Omental fat pad (tissue), 4 donors: Measurements from ENCODE around the gene METAP1D. TPM values are rescaled to one million over a fixed set of nuclear protein-coding genes. Genes with fewer than 3 reads are reported as not detected.

Experiments used
- ATAC-seq: fragments of 150-250 bp; one replicate; pipeline ENCODE4 v1.9.1; 2016; ENCODE audit warnings: mild to moderate bottlenecking, moderate library complexity; ENCODE audit not compliant: low FRiP score
- DNase-seq: peaks from one replicate; pipeline ENCODE4 v3.0.0-alpha.2; 2019; ENCODE audit warnings: low spot score
- total RNA-seq, 4 donors: library from RNA; depleted of rRNA; stranded (reverse); fragments of >200 nt; gene quantifications; one replicate each; pipeline ENCODE4 v1.1.0, GENCODE V29; 2016
- TF ChIP-seq, protein P1 (sequence below), 3 donors: fragments of 450-650 bp; IDR thresholded peaks; one replicate each; pipeline ENCODE4 v1.5.1; 2016 to 2017; ENCODE audit warnings: antibody characterized with exemption in 3 of 3, mild to moderate bottlenecking in 3 of 3, moderate library complexity in 2 of 3

Gene METAP1D
- total RNA-seq, 4 donors from 2014 or later = 5.4 to 9.6 (median 8.5) TPM

DNA sequence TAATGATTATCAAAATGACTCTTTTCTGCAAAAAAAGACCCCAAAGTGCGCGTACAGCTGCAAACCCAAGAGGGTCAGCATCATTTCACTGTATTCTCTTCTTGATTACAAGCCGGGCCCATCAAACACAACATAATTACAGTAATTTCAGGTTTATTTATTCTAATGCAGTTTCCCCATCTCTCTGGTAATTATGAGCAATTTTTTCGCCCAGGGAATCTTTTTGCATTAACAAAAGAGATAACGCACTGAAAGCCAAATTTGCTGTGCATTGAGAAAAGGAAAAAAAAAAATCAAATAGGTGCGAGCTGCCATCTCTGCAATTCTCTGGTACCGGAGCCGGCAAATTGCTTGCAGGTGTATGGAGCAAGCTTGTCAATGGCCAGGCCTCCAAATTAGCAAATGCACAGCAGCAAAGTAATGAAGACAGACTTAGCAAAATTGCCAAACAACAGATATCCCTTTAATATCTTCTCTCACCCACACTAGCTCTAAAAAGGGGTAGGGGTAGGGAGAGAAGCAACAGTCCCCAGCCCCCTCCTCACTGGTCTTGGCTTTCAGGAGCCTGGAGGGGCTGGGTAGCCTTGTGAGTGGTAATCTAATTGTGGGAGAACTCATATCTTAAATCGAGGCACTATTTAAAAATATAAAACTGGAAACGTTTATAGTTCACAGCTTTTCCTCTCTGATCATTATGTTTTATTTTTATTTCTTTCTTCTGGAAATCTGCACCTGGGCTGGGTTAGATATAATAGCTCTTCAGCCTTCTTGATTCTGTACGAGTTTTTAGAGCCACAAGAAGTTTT, 92.2 kb downstream of the METAP1D start:
- TF ChIP-seq, protein P1, sequence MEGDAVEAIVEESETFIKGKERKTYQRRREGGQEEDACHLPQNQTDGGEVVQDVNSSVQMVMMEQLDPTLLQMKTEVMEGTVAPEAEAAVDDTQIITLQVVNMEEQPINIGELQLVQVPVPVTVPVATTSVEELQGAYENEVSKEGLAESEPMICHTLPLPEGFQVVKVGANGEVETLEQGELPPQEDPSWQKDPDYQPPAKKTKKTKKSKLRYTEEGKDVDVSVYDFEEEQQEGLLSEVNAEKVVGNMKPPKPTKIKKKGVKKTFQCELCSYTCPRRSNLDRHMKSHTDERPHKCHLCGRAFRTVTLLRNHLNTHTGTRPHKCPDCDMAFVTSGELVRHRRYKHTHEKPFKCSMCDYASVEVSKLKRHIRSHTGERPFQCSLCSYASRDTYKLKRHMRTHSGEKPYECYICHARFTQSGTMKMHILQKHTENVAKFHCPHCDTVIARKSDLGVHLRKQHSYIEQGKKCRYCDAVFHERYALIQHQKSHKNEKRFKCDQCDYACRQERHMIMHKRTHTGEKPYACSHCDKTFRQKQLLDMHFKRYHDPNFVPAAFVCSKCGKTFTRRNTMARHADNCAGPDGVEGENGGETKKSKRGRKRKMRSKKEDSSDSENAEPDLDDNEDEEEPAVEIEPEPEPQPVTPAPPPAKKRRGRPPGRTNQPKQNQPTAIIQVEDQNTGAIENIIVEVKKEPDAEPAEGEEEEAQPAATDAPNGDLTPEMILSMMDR (IDR thresholded peaks at IDR 0.05) = no peak
- ATAC-seq (no peak), DNase-seq (no peak)

DNA sequence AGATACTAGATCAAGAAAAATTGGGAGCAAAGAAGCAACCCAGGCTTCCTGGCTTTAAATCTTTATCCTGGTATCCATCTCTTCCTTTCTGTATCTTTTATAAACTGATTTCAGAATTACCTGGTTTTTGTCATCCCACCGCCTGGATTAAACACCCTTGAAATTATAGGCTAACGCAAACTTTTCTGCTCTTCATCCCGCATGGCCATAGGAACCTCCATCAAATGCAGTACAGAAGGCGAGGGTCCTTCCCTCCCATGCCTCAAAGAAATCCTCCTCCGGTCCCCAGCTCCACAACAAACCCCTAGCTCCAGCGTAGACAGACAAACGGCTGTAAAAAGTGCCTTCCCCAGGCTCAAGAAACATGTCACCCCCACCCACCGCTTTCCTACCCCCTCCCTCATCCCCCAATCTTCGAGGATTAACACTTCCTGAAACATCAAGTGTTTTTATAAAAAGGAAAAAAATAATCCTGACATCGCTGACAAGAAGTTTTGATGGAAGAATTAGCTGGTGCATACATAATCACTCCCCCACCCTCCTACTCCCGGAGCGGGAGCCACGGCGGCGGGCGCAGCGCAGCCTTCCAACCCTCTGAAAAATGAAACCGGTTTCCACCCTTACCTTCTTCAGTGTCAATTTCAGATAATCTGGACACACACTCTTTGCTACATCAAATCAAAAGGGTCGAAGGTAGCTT, 93.1 kb downstream of the METAP1D start:
- DNase-seq = no peak
- no peak for ATAC-seq
- TF ChIP-seq, protein P1 (IDR thresholded peaks at IDR 0.05) = no peak

DNA sequence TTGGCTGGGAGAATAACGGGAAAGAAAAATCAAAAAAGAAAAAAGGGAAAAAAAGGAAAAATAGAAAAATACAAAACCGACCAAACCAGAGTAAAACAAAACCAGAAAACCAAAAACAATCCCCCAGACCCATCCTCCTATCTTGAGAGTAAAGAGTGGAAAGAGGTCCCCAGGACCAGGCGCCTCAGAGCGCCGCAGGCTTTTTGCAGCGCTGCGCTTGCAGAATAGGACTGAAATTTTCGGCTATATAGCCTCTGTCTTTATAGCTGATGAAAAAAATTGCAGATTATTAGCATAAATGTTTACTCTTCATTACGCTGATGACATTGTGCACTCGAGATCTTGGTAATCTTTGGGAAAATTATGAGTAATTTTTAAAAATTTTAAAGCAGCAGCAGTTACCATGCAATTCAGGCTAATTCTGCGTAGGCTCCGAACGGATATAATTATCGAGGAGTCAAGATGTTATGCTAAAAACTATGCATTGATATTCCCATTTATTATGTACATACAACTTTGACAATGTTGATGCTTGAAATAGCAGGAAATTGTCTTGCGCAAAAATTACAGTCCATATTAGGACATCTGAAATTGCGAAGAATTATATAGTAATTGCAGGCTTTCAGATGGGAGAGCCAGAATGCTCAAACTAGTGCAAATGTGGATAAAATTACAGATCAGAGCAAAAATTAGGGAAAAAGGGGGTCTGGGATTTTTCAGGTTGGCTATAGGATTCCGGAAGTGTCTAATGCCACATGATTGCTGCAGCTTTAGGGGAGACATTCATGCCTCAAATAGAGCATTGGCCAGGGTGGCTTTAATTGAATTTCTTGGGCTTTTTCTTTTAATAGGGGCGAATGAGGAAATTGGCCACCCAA, 93.9 kb downstream of the METAP1D start:
- DNase-seq (no peak), ATAC-seq (no peak)
- TF ChIP-seq, protein P1 (IDR thresholded peaks at IDR 0.05) = no peak

DNA sequence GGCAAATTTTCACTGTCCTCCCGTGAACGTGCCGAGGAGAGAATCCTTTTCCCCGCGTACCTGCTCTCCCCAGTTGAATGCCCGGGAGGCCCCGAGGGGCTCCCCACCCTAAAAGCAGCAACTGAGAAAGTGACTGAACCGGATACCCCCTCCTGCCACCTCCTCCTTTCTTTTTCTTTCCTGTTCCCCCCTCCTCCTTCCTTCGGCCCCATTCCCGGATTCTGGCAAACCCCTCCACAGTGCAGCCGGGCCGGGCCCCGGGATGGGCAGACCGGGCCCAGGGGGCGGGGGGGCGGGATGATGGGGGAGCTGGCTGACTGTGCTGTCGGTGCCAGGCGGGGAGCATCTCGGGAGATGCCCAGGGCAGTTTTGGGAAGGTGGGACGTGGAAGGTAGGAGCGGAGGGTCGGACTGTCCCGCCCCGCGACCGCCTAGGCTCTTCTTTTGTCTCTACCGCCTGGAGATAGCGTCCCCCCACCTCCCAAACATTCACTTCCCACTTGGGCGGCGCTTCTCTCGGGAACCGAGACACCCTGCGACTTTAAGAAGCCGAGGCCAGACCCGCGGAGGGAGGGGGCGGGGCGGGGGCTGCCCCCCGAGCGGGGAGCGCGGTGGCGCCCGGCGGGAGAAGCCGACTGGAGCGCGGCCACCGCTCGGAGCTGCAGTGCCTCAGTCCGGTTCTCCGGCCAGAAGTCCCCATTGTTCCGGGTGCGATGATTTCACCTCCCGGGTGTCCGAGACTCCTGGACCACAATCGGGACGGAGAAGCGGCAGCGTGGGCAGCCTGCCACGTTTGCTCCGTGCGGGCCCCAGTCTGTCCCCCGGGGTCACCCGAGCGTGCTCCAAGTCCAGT, 94.8 kb downstream of the METAP1D start:
- TF ChIP-seq, protein P1 (IDR thresholded peaks at IDR 0.05) = no peak
- ATAC-seq (no peak), DNase-seq (no peak)

DNA sequence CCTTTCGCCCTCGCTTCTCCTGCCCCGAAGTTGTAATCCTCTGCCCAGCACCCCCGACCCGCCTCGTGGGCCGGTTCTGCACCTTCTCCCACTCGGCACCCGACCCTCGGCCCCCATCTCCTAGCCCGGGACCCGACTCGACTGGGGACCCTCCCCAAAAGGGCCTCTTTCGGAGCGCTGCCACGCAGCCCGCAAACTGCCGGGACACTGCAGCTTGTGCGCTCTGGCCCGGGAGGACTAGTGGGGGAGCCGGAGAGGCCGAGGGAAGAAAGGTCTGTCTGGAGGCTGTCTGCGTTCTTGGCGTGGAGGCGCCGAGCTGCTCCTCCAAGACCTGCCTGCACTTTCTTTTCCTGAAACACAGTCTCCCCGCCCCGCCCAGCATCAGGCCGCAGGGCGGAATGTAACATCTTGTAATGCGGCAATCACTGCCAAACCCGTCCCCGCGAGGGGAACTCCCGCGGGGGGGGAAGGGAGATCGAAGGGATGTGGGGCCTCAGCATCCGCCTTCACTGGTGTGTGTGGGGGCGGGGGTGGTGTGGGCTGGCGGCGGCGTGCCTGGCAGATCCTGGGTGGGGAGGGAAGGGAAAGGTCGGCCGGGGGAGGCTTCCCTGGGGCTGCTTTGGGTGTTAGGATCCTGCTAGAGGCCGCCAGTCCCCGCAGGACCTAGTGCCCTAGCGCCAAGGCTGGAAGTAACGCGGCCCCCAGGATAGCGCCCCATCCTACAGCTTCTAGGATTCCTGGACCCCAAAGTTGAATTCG, 95.6 kb downstream of the METAP1D start:
- ATAC-seq (peak; percentile 31), DNase-seq (no peak)
- TF ChIP-seq, protein P1 (IDR thresholded peaks at IDR 0.05) = no peak
